T-helper 2 cell treated with Interferon-gamma antibody and Interleukin-4, amounts not matched to agents 5 μg/mL and 100 μg/mL, for 36 hours (primary cell): Measurements from ENCODE around the gene ASS1.

Experiments used
- DNase-seq: peaks from one replicate; pipeline ENCODE4 v3.0.0; 2021; ENCODE audit warnings: low spot score
- H3K27ac Mint-ChIP-seq: one replicate; pipeline ENCODE4 v1.8.0; 2021; ENCODE audit warnings: mild to moderate bottlenecking, mixed read lengths
- H3K27me3 Mint-ChIP-seq: one replicate; pipeline ENCODE4 v1.8.0; 2021; ENCODE audit warnings: low read depth, mixed read lengths
- H3K36me3 Mint-ChIP-seq: one replicate; pipeline ENCODE4 v1.8.0; 2021; ENCODE audit warnings: low read depth, mixed read lengths
- H3K4me1 Mint-ChIP-seq: one replicate; pipeline ENCODE4 v1.8.0; 2021; ENCODE audit warnings: low read depth, mixed read lengths
- H3K4me3 Mint-ChIP-seq: one replicate; pipeline ENCODE4 v1.8.0; 2022; ENCODE audit warnings: mild to moderate bottlenecking, moderate library complexity, mixed read lengths
- H3K9me3 Mint-ChIP-seq: one replicate; pipeline ENCODE4 v1.8.0; 2021; ENCODE audit warnings: mixed read lengths

Gene ASS1

DNA sequence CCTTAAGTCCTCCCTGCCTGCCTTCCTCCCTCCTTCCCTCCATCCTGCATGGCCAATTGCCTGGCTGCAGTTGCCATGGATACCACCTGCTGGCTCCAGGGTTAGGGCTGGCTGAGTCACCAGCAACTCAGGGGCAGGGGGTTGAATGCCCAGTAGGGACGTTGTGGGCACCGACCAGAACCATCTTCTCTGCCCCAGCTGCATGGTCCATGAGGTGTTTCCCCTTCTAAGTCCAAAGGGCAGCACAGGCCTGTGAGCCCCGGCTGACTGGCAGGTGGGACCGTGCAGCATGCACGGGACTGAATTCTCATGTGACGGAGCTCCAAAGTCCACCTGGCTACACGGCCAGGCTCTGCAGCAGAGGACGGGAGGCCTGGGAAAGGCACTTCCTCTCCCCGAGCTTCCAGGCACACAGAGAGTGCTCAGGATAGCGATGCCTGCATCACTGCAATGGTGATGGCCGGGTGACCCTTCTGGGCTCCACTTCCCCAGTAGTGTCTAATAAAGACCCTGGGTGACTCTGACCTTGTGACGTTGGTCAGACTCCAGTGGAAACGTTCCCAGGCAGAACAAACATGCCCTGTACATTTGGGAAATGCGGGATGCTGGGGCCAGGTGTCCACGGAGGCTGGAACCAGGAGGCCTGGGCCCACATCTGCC, 5.7 kb downstream of the ASS1 start:
- DNase-seq, result no peak
- no peaks in the 10 kb centered on the region for H3K9me3 Mint-ChIP-seq
- no peak overlapping the region for H3K27ac Mint-ChIP-seq

DNA sequence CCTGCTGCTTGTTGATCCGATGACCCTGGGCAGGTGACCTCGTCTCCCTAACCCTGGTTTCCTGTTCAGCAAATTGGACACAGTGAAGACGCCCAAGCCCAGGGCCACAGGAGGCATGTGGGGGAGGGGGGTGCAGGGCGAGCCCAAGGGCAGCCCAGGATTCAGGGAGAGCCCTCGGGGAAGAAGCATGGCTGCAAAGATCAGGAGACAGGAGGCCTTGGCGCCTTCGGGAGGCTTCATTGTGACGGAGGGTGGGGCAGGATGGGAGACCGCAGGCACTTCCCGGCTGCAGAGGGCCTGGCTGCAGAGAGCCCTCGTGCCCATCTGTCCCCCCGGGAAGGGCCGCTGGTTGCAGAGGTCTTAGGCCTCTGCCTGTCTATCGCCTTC, 6.2 kb downstream of the ASS1 start:
- Mint-ChIP-seq H3K36me3 (no peaks in the 10 kb centered on the region), H3K27ac (no peak overlapping the region), H3K4me1 (peaks cover 12% of the 10 kb centered on the region), H3K27me3 (peaks cover 4% of the 10 kb centered on the region), H3K4me3 (no peak overlapping the region), H3K9me3 (no peaks in the 10 kb centered on the region)
- DNase-seq, result no peak

More for the DNA sequence above, 5.7 kb downstream of the ASS1 start:
- Mint-ChIP-seq H3K27me3 (peaks cover 8% of the 10 kb centered on the region), H3K36me3 (no peaks in the 10 kb centered on the region), H3K4me1 (peaks cover 12% of the 10 kb centered on the region), H3K4me3 (no peak overlapping the region)

DNA sequence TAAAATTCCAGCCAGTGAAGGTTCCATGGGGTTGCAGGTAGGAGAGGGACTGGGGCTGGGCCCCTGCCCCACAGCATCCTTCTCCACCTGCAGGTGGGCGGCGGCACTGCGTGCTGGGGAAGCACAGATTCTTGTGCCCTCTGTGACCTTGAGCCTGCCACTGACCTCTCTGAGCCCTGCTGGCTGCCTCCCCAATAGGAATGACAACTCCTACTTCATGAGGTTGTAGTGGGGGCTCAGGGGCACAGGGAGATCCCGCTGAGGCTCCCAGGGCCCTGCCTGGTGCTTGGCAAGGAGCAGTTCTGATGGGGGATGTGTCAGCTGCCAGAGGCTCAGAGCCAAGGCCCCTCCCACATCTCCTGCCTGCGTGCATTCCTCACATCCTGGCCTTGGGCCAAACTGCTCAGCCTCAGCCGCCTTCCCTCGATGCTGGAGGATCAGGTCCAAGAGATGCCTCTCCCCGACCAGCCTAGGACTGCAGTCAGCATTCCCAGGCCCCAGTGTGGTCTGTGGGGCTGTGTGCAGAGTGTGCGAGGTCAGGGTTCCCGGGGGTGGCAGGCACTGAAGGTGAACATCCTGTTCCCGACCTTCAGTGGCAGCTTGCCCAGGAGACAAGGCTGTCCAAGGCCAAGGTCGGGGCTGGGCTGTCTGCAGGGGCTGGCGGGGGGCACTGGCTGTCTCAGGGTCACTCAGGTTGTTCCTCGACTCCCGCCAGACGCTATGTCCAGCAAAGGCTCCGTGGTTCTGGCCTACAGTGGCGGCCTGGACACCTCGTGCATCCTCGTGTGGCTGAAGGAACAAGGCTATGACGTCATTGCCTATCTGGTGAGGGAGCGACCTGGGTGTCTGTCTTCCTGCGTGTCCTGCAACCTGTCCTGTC, 7.0 kb downstream of the ASS1 start:
- Mint-ChIP-seq H3K36me3 (no peaks in the 10 kb centered on the region), H3K4me3 (no peak overlapping the region), H3K9me3 (no peaks in the 10 kb centered on the region), H3K27me3 (no peaks in the 10 kb centered on the region), H3K4me1 (peaks cover 12% of the 10 kb centered on the region), H3K27ac (no peak overlapping the region)
- no peak for DNase-seq

DNA sequence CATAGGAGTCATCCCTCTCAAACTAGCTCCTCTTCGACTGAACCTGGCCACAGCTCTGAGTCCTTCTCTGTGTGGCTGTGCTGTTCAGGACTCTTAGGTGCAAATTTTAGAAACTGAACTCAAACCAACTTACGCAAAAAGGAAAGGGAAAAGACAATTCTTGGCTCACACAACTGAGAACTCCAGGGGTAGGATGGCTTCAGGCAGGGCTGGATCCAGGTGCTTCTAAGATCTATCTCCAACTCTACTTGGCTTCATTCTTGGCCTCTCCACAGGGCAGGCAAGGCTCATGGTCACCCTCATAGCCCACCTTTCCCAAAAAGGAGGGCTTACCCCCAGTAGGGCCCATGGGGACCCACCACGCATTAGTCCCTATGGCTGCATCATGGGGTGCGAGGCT, 8.1 kb downstream of the ASS1 start:
- no peaks in the 10 kb centered on the region for H3K36me3 Mint-ChIP-seq
- no peak overlapping the region for H3K27ac Mint-ChIP-seq
- peaks cover 8% of the 10 kb centered on the region for H3K4me1 Mint-ChIP-seq
- no peaks in the 10 kb centered on the region for H3K27me3 Mint-ChIP-seq
- DNase-seq, result no peak
- H3K4me3 Mint-ChIP-seq, result no peak overlapping the region
- H3K9me3 Mint-ChIP-seq, result no peaks in the 10 kb centered on the region

DNA sequence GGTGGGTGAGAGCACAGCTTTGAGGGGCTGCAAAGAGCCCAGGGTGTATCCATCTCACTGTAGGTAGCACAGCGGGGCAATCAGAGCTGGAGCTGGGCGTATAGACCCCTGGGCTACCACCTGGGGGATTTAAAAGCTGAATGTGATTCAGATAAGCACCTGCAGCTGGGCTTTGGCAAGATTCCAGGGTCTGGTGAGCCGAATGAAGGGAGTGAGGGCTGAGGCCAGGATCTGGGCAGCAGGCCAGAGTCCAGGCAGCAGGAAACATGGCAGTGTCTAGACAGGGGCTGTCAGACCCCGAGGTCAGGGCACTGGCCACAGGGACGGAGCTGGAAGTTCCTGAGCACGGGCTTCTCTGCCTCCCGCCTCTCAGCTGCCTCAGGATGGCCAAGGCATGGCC, 8.7 kb downstream of the ASS1 start:
- H3K4me3 Mint-ChIP-seq, result no peak overlapping the region

DNA sequence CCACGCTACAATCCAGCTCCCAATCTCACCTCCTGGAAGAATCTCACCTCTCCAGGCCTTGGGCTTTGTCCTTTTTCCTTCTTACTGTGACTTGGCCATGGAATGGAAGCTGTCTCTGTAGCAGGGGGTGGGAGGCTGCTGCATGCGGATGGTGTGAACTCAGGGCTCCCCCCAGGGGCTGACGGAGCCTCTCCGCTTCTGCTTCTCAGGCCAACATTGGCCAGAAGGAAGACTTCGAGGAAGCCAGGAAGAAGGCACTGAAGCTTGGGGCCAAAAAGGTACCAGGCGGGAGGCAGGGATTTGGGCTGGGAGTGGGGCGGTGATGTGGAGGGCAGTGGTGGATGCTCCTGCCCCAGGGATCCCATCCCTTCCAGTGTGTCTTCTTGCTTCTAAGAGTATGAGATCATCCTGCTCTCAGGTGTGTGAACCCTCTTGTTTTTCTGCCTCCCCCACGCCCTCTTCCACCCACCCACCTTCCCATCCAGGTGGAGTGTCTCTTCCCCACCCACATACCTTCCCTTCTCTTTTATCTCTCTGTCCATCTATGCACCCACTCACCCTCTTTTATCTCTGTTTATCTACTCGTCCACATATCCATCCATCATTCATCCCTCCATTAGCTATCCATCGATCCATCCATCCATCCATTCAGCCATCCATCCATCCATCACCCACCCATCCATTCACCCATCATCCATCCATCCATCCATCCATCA, 9.5 kb downstream of the ASS1 start:
- Mint-ChIP-seq H3K36me3 (no peaks in the 10 kb centered on the region), H3K9me3 (no peaks in the 10 kb centered on the region), H3K4me1 (peaks cover 1% of the 10 kb centered on the region), H3K4me3 (no peak overlapping the region), H3K27ac (no peak overlapping the region), H3K27me3 (no peaks in the 10 kb centered on the region)
- DNase-seq, result no peak

More for the DNA sequence above, 8.7 kb downstream of the ASS1 start:
- Mint-ChIP-seq H3K9me3 (no peaks in the 10 kb centered on the region), H3K27me3 (no peaks in the 10 kb centered on the region), H3K36me3 (no peaks in the 10 kb centered on the region), H3K27ac (no peak overlapping the region), H3K4me1 (peaks cover 3% of the 10 kb centered on the region)
- no peak for DNase-seq

DNA sequence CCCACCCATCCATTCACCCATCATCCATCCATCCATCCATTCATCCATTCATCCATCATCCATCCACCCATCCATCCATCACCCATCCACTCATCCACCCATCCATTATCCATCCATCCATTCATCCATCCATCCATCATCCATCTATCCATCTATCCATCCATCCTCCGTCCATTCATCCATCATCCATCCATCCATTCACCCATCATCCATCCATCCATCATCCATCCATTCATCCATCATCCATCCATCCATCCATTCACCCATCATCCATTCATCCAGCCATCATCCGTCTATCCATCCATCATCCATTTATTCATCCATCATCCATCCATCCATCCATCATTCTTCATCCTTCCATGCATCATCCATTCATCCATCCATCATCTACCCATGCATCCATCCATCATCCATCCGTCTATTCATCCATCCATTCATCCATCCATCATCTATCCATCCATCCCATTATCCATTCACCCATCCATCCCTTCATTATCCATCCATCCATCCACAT, 10.1 kb downstream of the ASS1 start:
- Mint-ChIP-seq H3K27ac (no peak overlapping the region), H3K9me3 (no peaks in the 10 kb centered on the region), H3K36me3 (no peaks in the 10 kb centered on the region), H3K27me3 (no peaks in the 10 kb centered on the region), H3K4me1 (peaks cover 1% of the 10 kb centered on the region), H3K4me3 (no peak overlapping the region)
- DNase-seq, result no peak

DNA sequence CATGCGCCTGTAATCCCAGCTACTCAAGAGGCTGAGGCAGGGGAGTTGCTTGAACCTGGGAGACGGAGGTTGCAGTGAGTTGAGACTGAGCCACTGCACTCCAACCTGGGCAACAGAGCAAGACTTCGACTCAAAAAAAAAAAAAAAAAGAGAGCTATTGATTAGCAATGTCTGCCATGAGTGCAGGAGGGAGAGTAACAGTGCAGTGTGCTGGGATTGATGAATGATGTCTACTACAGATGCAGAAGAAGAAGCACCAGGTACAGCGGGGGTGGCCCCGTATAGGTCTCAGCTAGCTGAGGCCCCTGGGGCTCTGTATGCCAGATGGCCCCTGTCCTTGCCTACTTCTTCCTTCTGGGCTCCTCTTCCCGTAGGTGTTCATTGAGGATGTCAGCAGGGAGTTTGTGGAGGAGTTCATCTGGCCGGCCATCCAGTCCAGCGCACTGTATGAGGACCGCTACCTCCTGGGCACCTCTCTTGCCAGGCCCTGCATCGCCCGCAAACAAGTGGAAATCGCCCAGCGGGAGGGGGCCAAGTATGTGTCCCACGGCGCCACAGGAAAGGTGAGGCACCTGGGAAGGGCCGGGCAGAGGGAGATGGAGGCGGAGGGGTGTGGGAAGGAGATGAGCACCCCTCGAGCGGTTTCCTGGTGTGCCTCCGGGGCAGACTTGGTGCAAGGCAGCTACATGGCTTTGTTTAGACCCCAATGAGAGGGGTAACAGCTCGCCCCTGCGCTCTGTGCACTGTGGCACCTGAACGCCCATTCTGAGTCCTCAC, 13.5 kb downstream of the ASS1 start:
- Mint-ChIP-seq H3K36me3 (no peaks in the 10 kb centered on the region), H3K4me1 (no peaks in the 10 kb centered on the region), H3K4me3 (no peak overlapping the region), H3K27me3 (peaks cover 2% of the 10 kb centered on the region), H3K27ac (no peak overlapping the region), H3K9me3 (no peaks in the 10 kb centered on the region)
- no peak for DNase-seq

DNA sequence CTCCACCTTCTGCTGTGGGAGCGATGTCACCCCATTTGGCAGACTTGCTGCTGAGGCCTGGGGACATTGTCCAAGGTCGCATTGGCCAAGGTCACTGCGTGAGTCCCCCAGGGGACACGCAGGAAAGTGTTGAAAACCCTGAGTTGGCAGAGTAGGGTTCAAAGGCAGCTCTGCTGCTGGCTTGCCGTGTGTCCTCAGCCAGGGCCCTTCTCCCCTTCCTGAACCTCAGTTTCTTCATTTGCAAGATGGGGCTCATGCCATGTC, 14.0 kb downstream of the ASS1 start:
- DNase-seq, result no peak
- Mint-ChIP-seq H3K4me1 (no peaks in the 10 kb centered on the region), H3K27ac (no peak overlapping the region), H3K4me3 (no peak overlapping the region), H3K36me3 (no peaks in the 10 kb centered on the region), H3K27me3 (peaks cover 2% of the 10 kb centered on the region), H3K9me3 (no peaks in the 10 kb centered on the region)

DNA sequence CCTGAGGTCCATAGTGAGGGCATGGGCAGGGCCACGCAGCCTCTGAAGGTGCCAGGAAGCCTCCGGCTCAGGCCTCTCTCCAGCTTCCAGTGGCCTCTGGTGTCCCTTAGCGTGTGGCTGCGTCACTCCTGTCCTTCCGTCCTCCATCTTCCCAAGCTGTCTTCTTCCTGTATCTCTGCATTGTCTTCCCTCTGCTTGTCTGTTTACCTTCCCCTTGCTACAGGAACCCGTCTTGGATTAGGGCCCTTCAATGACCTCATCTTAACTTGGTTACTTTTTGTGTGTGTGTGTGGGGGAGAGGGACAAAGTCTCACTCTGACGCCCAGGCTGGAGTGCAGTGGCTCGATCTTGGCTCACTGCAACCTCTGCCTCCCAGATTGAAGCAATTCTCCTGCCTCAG, 14.4 kb downstream of the ASS1 start:
- H3K4me3 Mint-ChIP-seq, result no peak overlapping the region
- no peaks in the 10 kb centered on the region for H3K4me1 Mint-ChIP-seq
- DNase-seq, result no peak
- peaks cover 2% of the 10 kb centered on the region for H3K27me3 Mint-ChIP-seq
- no peaks in the 10 kb centered on the region for H3K36me3 Mint-ChIP-seq
- no peak overlapping the region for H3K27ac Mint-ChIP-seq
- H3K9me3 Mint-ChIP-seq, result no peaks in the 10 kb centered on the region

DNA sequence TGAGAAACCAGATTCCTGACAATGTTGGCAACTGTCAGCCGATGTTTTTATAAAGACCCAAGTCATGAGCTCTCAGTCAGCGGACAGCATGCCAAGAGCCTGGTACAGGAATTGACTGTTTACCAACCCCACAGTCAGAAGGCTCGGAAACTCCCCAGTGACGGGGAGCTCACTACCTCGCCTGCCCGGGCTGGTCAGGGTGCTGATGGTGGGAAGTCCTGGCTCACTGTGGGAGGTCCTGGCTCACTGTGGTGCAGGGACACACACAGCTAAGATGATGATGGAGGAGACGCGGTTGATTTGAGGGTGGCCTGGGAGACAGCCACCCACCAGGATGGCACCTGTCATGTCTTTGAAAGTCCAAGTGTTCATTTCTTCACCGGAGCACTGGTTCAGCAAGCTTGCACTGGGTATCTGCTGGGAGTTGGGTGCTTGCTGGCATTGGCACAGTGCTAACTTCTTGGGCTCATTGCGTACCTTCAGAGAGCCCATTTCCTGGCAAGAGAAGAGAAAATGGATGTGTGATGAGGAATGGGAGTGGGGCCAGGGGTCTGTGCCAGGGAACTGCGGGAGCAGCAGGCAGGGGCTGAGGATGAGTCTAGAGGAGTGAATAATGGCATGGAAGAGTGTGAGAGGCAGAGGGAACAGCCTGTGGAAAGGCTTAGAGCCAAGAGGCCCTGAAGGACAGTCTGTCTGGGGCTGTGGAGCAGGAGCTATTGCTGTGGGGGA, 15.3 kb downstream of the ASS1 start:
- Mint-ChIP-seq H3K27ac (no peak overlapping the region), H3K27me3 (peaks cover 2% of the 10 kb centered on the region), H3K4me3 (no peak overlapping the region)

DNA sequence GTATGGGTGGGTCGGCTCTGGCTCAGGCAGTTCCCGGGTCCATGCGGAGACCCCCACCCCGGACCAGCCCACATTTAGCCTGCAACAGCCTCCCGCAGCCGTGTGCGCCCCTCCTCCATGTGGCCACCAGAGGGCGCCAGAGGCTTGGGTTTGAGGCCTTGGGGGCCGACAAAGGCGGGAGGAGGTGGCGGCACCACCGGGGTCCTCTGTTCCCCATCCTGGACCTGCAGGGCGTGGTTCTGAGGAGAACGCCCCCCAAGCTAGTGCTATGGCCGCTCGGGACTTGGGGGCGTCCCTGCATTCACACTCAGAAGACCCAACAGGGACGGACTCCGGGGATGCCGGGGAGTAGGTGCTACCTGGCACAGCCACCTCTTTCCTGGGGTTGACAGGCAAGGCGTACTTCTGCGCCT, 16.5 kb downstream of the ASS1 start:
- DNase-seq, result peak; percentile 41
- H3K27ac Mint-ChIP-seq, result no peak overlapping the region
- peaks cover 2% of the 10 kb centered on the region for H3K27me3 Mint-ChIP-seq
- H3K4me3 Mint-ChIP-seq, result no peak overlapping the region
- no peaks in the 10 kb centered on the region for H3K9me3 Mint-ChIP-seq
- no peaks in the 10 kb centered on the region for H3K36me3 Mint-ChIP-seq
- H3K4me1 Mint-ChIP-seq, result no peaks in the 10 kb centered on the region

More for the DNA sequence above, 15.3 kb downstream of the ASS1 start:
- Mint-ChIP-seq H3K36me3 (no peaks in the 10 kb centered on the region), H3K4me1 (no peaks in the 10 kb centered on the region), H3K9me3 (no peaks in the 10 kb centered on the region)
- no peak for DNase-seq

DNA sequence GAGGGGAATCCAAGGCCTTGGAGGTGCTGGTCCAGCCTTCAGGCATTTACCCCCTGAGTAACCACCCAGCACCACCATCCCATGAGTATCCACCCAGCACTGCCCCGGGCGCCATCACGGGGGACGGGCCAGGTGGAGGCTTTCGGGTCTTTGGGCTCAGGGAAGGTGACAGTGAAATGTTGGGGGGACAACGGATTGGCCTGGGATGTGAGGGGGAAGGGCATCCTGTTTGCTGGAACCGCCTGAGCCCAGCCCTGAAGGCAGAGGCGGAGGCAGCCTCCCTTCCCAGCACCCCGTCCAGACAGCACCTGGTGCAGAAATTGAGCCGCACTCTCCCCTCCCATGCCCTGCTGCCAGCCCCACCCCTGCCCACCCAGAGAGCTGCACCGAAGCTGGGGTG, 17.0 kb downstream of the ASS1 start:
- no peak overlapping the region for H3K27ac Mint-ChIP-seq
- H3K9me3 Mint-ChIP-seq, result no peaks in the 10 kb centered on the region
- H3K4me1 Mint-ChIP-seq, result no peaks in the 10 kb centered on the region
- H3K4me3 Mint-ChIP-seq, result no peak overlapping the region
- H3K27me3 Mint-ChIP-seq, result peaks cover 2% of the 10 kb centered on the region
- H3K36me3 Mint-ChIP-seq, result no peaks in the 10 kb centered on the region
- no peak for DNase-seq
